Neural cell (in vitro differentiated cells): ENCODE results near the gene PGBD1. TPM values are rescaled to one million over a fixed set of nuclear protein-coding genes. Genes with fewer than 3 reads are reported as not detected.

Experiments used
- H2AFZ ChIP-seq: fragments of 200-600, 300-800 bp; sonication (generic), shearing (Covaris generic); 2 replicates; pipeline ENCODE4 v1.6.0; 2014; ENCODE audit warnings: low read depth, mild to moderate bottlenecking, antibody characterized with exemption, low read length, moderate library complexity
- H3F3A ChIP-seq: fragments of 200-600 bp; shearing (Covaris generic); 2 replicates; pipeline ENCODE4 v1.6.1; 2016; ENCODE audit warnings: mild to moderate bottlenecking, moderate library complexity, mixed read lengths, antibody characterized with exemption, low read length; ENCODE audit not compliant: insufficient read depth, poor library complexity, severe bottlenecking
- H3K27ac ChIP-seq: fragments of 200-600, 300-800 bp; sonication (generic), shearing (Covaris generic); 2 replicates; pipeline ENCODE4 v1.5.1; 2014; ENCODE audit warnings: mild to moderate bottlenecking, low read length, moderate library complexity
- H3K27me3 ChIP-seq: fragments of 300-800, 200-600 bp; sonication (generic), shearing (Covaris generic); 2 replicates; pipeline ENCODE4 v1.6.0; 2014; ENCODE audit warnings: mild to moderate bottlenecking, low read depth, low read length, moderate library complexity; ENCODE audit not compliant: insufficient read depth
- H3K36me3 ChIP-seq: fragments of 300-800, 200-600 bp; sonication (generic), shearing (Covaris generic); 2 replicates; pipeline ENCODE4 v1.5.1; 2014; ENCODE audit warnings: mild to moderate bottlenecking, antibody characterized with exemption, low read length, moderate library complexity; ENCODE audit not compliant: insufficient read depth
- H3K4me2 ChIP-seq: fragments of 300-800, 200-600 bp; sonication (generic), shearing (Covaris generic); 2 replicates; pipeline ENCODE4 v1.6.0; 2014; ENCODE audit warnings: mild to moderate bottlenecking, low read length
- H3K4me3 ChIP-seq: fragments of 300-800, 200-600 bp; sonication (generic), shearing (Covaris generic); 2 replicates; pipeline ENCODE4 v1.5.1; 2014; ENCODE audit warnings: mild to moderate bottlenecking, low read length, moderate library complexity
- H3K79me2 ChIP-seq: fragments of 200-600 bp; shearing (Covaris generic); replicated peaks from 2 replicates; pipeline ENCODE4 v1.6.0; 2014; ENCODE audit warnings: mild to moderate bottlenecking, low read length, moderate library complexity; ENCODE audit not compliant: insufficient read depth
- H3K9ac ChIP-seq: fragments of 300-800, 200-600 bp; sonication (generic), shearing (Covaris generic); 2 replicates; pipeline ENCODE4 v1.6.1; 2016; ENCODE audit warnings: mild to moderate bottlenecking, low read length, mixed read lengths
- H3K9me2 ChIP-seq: fragments of 200-600 bp; shearing (Covaris generic); 2 replicates; pipeline ENCODE4 v1.6.1; 2016; ENCODE audit warnings: mild to moderate bottlenecking, low read length, mixed read lengths; ENCODE audit not compliant: insufficient read depth
- H3K9me3 ChIP-seq: fragments of 200-600, 300-800 bp; sonication (generic), shearing (Covaris generic); 2 replicates; pipeline ENCODE4 v1.6.1; 2016; ENCODE audit warnings: mild to moderate bottlenecking, mixed run types, low read length, moderate library complexity, mixed read lengths
- H4K20me1 ChIP-seq: fragments of 200-600 bp; shearing (Covaris generic); 2 replicates; pipeline ENCODE4 v1.6.1; 2016; ENCODE audit warnings: mild to moderate bottlenecking, mixed run types; ENCODE audit not compliant: insufficient read depth
- EP300 ChIP-seq: fragments of 450-650 bp; conservative IDR thresholded peaks from 2 replicates; pipeline ENCODE4 v1.6.1; 2014; ENCODE audit warnings: antibody characterized with exemption, mild to moderate bottlenecking, moderate library complexity; ENCODE audit not compliant: poor library complexity, severe bottlenecking
- EZH2 ChIP-seq: fragments of 200-600, 300-800 bp; shearing (Covaris generic), sonication (generic); IDR thresholded peaks from 2 replicates; pipeline ENCODE4 v1.6.1; 2014; ENCODE audit warnings: antibody characterized with exemption, low read length, borderline replicate concordance, mild to moderate bottlenecking; ENCODE audit not compliant: insufficient read depth, poor library complexity, severe bottlenecking
- MXI1 ChIP-seq: fragments of 450-650 bp; conservative IDR thresholded peaks from 2 replicates; pipeline ENCODE4 v1.6.1; 2014; ENCODE audit warnings: antibody characterized with exemption, mild to moderate bottlenecking; ENCODE audit not compliant: poor library complexity, severe bottlenecking
- POLR2AphosphoS5 ChIP-seq: IDR thresholded peaks from 2 replicates; pipeline ENCODE4 v1.6.1; 2012
- RAD21 ChIP-seq: fragments of 450-650 bp; conservative IDR thresholded peaks from 2 replicates; pipeline ENCODE4 v1.6.1; 2014; ENCODE audit warnings: antibody characterized with exemption, mild to moderate bottlenecking, moderate library complexity
- SMC3 ChIP-seq: fragments of 450-650 bp; conservative IDR thresholded peaks from 2 replicates; pipeline ENCODE4 v1.6.1; 2014; ENCODE audit warnings: antibody characterized with exemption, mild to moderate bottlenecking, moderate library complexity; ENCODE audit not compliant: poor library complexity
- TAF1 ChIP-seq: IDR thresholded peaks from 2 replicates; pipeline ENCODE4 v1.6.1; 2012; ENCODE audit warnings: low read depth
- polyA plus RNA-seq: library from polyadenylated mRNA; depleted of rRNA; stranded (reverse); fragments of >200 nt; gene quantifications from 2 replicates; pipeline ENCODE4 v1.2.3, GENCODE V29; 2014
- TF ChIP-seq, protein P1 (sequence below): fragments of 450-650 bp; IDR thresholded peaks from 2 replicates; pipeline ENCODE4 v1.5.1; 2014; ENCODE audit warnings: antibody characterized with exemption, mild to moderate bottlenecking, moderate library complexity; ENCODE audit not compliant: poor library complexity, severe bottlenecking
- TF ChIP-seq, protein P2 (sequence below): IDR thresholded peaks from 2 replicates; pipeline ENCODE4 v1.6.1; 2012; ENCODE audit warnings: borderline replicate concordance

The PGBD1 gene
- polyA plus RNA-seq, 1 donor from 2014 or later, result 32.3 TPM

DNA sequence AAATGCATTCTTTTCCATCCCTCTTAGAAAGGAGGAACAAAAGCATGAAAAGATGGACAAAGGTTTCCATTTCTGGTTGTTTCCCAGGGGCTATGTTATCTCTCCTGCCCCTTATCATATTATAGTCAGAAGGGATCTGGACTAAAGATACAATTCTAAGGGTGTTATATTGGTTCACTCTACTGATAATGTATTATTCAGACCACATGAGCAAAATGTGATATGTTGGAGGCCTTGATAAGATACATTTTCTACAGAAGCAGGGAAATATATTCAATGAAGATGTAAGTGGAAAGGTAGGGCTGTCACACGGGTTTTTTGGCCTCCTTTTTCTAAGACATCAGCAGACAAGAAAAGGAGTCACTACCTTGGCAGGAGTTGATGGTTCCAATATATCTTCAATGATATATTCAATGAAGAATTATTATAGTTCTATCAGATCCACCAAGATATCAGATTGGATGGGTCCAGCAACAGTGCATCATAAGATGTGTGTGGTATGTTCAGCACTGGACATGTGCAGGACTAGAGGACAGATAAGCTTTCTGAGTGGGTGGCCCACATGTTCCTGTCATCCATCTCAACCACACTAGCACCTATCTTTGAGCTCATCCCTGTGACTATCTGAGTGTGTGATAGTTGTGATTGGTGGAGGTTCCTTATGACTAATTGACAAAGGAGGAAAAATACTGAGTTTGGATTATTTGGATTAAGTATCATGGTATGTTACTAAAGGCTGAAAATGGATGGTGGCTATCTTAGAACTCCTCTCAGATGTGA lies 62.7 kb downstream of the PGBD1 start:
- H3K27me3 ChIP-seq, result no peaks in the 10 kb centered on the region
- no peak overlapping the region for H3K4me3 ChIP-seq
- H3K36me3 ChIP-seq, result no peaks in the 10 kb centered on the region
- H3K9me2 ChIP-seq, result no peaks in the 10 kb centered on the region
- H2AFZ ChIP-seq, result no peak overlapping the region
- peaks cover under 1% of the 10 kb centered on the region for H3K79me2 ChIP-seq
- H3K27ac ChIP-seq, result no peak overlapping the region
- no peak overlapping the region for H3K4me2 ChIP-seq
- H3F3A ChIP-seq, result no peaks in the 10 kb centered on the region
- H4K20me1 ChIP-seq, result no peaks in the 10 kb centered on the region
- H3K9me3 ChIP-seq, result no peaks in the 10 kb centered on the region
- H3K9ac ChIP-seq, result no peak overlapping the region
- no peak for TF ChIP-seq RAD21
- TF ChIP-seq, protein P1, sequence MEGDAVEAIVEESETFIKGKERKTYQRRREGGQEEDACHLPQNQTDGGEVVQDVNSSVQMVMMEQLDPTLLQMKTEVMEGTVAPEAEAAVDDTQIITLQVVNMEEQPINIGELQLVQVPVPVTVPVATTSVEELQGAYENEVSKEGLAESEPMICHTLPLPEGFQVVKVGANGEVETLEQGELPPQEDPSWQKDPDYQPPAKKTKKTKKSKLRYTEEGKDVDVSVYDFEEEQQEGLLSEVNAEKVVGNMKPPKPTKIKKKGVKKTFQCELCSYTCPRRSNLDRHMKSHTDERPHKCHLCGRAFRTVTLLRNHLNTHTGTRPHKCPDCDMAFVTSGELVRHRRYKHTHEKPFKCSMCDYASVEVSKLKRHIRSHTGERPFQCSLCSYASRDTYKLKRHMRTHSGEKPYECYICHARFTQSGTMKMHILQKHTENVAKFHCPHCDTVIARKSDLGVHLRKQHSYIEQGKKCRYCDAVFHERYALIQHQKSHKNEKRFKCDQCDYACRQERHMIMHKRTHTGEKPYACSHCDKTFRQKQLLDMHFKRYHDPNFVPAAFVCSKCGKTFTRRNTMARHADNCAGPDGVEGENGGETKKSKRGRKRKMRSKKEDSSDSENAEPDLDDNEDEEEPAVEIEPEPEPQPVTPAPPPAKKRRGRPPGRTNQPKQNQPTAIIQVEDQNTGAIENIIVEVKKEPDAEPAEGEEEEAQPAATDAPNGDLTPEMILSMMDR, result no peak

DNA sequence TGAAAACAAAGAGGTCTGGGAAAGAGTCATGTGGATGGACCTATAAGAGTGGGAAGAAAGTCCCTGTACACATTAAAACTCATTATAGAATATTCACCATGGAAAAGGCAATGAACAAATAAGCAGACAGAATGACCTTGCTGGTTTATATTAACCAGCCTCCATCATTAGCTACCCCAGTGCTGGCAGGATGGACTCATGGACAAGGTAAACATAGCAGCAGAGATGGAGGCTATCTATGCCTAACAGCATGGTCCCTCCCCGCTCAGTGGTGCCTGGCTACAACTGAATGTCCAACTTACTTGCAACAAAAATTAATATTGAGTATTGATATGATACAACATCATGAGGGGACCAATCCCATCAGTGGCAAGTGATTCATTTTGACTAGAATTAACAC lies 63.8 kb downstream of the PGBD1 start:
- H3F3A ChIP-seq, result no peaks in the 10 kb centered on the region
- no peak overlapping the region for H3K4me3 ChIP-seq
- H2AFZ ChIP-seq, result no peak overlapping the region
- no peak overlapping the region for H3K4me2 ChIP-seq
- H3K36me3 ChIP-seq, result no peaks in the 10 kb centered on the region
- TF ChIP-seq, protein P2, sequence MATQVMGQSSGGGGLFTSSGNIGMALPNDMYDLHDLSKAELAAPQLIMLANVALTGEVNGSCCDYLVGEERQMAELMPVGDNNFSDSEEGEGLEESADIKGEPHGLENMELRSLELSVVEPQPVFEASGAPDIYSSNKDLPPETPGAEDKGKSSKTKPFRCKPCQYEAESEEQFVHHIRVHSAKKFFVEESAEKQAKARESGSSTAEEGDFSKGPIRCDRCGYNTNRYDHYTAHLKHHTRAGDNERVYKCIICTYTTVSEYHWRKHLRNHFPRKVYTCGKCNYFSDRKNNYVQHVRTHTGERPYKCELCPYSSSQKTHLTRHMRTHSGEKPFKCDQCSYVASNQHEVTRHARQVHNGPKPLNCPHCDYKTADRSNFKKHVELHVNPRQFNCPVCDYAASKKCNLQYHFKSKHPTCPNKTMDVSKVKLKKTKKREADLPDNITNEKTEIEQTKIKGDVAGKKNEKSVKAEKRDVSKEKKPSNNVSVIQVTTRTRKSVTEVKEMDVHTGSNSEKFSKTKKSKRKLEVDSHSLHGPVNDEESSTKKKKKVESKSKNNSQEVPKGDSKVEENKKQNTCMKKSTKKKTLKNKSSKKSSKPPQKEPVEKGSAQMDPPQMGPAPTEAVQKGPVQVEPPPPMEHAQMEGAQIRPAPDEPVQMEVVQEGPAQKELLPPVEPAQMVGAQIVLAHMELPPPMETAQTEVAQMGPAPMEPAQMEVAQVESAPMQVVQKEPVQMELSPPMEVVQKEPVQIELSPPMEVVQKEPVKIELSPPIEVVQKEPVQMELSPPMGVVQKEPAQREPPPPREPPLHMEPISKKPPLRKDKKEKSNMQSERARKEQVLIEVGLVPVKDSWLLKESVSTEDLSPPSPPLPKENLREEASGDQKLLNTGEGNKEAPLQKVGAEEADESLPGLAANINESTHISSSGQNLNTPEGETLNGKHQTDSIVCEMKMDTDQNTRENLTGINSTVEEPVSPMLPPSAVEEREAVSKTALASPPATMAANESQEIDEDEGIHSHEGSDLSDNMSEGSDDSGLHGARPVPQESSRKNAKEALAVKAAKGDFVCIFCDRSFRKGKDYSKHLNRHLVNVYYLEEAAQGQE, result no peak
- no peak for TF ChIP-seq POLR2AphosphoS5
- no peak for TF ChIP-seq RAD21
- no peak for TF ChIP-seq MXI1
- no peak for TF ChIP-seq TAF1
- TF ChIP-seq EP300, result no peak
- TF ChIP-seq, protein P1, result no peak
- TF ChIP-seq SMC3, result no peak
- no peak for TF ChIP-seq EZH2
- no peak overlapping the region for H3K9ac ChIP-seq
- H3K9me2 ChIP-seq, result no peaks in the 10 kb centered on the region
- H3K79me2 ChIP-seq, result peaks cover 5% of the 10 kb centered on the region
- H3K27ac ChIP-seq, result no peak overlapping the region
- H3K27me3 ChIP-seq, result no peaks in the 10 kb centered on the region
- no peaks in the 10 kb centered on the region for H3K9me3 ChIP-seq
- no peaks in the 10 kb centered on the region for H4K20me1 ChIP-seq
